AG09309 (cell line): ENCODE measurements around the gene CDCP2.

Experiments used
- DNase-seq: peaks from one replicate; pipeline ENCODE4 v3.0.0-alpha.2; 2010; ENCODE audit warnings: low read depth
- H3K4me3 ChIP-seq: 2 replicates; pipeline ENCODE4 v1.5.1; 2011; ENCODE audit warnings: mild to moderate bottlenecking, low read depth, low read length, moderate library complexity; ENCODE audit not compliant: control insufficient read depth
- TF ChIP-seq, protein P1 (sequence below): IDR thresholded peaks from 2 replicates; pipeline ENCODE4 v1.5.1; 2011; ENCODE audit warnings: mild to moderate bottlenecking, low read depth, low read length, inconsistent platforms; ENCODE audit not compliant: insufficient read depth, control insufficient read depth; ENCODE audit errors: missing control alignments

CDCP2 gene

DNA sequence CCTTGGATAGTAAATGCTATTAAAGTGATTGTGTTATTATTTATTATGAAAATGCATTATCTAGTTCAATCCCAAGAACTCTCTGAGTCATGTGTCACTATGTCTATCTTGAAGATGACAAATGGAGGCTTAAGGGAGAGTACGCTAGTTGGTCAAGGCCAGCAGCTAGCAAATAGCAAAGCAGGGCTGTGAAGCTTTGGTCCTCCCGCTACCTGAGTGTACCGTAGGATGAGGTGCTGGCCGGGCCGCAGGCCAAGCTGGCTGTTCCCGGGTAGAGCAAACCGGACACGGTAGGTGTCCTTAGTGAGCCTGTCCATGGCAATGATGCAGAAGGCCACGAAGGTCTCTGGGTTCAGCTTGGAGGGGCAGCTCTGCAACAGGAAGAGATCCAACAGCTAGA is 37.7 kb upstream of the CDCP2 start:
- DNase-seq: no peak
- H3K4me3 ChIP-seq: no peak overlapping the region
- TF ChIP-seq, protein P1, sequence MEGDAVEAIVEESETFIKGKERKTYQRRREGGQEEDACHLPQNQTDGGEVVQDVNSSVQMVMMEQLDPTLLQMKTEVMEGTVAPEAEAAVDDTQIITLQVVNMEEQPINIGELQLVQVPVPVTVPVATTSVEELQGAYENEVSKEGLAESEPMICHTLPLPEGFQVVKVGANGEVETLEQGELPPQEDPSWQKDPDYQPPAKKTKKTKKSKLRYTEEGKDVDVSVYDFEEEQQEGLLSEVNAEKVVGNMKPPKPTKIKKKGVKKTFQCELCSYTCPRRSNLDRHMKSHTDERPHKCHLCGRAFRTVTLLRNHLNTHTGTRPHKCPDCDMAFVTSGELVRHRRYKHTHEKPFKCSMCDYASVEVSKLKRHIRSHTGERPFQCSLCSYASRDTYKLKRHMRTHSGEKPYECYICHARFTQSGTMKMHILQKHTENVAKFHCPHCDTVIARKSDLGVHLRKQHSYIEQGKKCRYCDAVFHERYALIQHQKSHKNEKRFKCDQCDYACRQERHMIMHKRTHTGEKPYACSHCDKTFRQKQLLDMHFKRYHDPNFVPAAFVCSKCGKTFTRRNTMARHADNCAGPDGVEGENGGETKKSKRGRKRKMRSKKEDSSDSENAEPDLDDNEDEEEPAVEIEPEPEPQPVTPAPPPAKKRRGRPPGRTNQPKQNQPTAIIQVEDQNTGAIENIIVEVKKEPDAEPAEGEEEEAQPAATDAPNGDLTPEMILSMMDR: no peak

DNA sequence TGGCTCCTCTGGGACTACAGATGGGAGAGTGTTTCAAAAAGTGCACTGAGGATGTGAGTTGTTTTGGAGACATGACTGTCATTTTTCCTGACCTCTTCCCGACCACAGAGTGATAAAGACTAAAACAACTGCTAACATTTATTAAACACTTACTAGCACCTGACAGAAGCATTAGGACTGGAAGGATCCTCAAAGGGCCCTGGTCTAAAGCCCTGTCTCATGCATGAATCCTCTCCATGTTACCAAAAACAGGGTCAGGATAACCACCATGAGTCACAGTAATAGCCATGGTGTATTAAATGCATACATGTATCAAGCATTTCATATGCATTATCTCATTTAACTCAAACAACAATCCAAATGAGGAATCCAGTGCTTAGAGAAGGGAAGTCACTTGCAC is 35.5 kb upstream of the CDCP2 start:
- TF ChIP-seq, protein P1: no peak
- no peak overlapping the region for H3K4me3 ChIP-seq
- no peak for DNase-seq

DNA sequence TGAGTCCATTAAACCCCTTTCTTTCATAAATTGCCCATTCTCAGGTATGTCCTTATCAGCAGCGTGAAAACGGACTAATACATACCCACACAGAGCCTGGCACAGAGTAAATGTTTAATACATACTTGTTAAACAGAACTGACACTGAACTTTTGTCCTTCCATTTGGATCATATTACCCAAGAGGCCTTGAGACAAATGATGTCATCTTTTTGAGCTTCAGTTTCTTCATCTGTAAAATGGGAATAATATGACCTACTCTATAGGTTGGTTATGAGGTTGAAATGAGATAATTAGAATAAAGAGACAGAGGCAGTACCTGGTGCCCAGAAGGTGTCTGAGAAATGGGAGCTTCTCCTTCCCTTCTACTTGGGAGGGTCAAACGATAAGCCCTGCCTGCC is 33.3 kb upstream of the CDCP2 start:
- H3K4me3 ChIP-seq: no peak overlapping the region
- TF ChIP-seq, protein P1: no peak

DNA sequence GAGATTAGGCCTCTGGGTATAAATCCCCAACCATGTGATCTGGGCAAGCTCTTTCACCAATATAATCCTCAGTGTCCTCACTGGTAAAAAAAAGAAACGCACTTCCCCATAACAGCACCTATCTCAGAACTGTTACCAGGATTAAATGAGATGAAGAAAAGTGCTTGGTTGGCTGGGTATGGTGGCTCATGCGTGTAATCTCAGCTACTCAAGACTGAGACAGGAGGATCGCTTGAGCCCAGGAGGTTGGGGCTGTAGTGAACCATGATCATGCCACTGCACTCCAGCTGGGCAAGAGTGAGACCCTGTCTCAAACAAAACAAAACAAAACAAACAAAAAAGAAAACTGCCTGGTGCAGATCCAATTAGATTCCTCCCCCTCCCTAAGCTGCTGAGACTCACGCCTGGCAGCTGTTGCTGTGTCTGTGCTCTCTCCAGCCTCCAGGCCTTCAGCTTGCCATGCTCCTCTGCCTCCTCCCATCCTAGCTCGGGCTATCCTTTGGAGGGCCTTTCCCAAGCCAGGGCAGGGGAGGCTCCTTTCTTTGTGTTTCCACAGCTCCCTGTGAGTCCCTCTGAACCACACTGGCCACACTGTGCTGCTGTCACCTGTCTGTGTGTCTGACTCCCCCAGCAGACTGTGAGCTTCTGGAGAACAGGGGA is 28.0 kb upstream of the CDCP2 start:
- H3K4me3 ChIP-seq: no peak overlapping the region
- TF ChIP-seq, protein P1: no peak
- no peak for DNase-seq

More for the DNA sequence above, 33.3 kb upstream of the CDCP2 start:
- no peak for DNase-seq

DNA sequence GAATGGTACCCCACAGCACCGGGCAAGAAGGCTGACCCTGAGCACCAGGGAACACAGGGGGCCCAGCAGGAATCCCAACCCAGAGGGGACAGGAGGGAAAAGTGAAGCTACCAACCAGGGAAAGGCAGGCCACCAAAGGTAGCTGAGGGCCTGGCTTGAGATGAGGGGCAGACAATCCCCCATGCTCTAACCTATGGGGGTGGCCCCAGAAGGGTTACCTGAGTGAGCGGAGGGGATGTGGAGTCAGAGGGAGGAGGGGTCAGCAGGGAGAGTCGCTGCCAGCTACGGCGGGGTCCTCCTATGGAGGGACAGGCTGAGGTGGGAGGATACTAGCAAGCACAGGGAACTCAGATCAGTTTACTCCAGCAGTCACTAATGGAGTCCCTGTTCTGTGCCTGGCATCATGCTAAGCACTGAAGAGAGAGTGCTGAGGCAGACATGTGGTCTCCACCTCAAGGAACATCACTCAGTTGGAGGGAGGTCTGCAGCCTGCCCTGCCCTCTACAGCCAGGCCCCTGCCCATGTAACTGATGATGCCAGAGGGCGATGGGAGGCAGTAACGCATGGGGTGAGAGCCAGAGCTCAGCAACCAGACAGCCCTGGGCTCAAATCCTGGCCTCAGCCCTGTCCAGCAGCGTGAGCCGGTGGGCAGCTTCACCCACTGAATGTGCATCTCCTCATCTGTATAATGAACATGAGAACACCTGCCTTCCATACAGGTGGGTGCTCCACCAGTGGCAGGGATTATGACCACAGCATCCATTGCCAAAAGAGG is 25.7 kb upstream of the CDCP2 start:
- no peak overlapping the region for H3K4me3 ChIP-seq
- TF ChIP-seq, protein P1: no peak
- DNase-seq: no peak

DNA sequence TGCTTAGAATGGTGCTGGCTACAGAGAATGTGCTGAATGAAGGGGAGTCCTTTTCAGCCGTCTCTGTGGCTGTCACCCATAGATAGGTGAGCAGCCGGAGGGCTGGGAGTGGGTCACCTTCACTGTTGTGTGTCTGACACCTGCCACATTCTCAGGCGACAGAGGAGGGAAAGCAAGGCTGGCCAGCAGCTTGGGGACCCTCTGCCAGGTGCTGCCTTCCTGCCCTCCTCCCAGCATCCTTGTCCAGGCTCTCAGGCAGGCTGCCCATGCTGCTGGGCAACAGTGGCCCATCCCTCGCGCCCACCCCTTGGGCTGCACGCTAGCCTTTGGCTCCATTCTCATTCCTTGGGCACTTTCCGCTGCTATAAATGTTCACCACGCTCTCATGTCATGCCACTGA is 24.9 kb upstream of the CDCP2 start:
- DNase-seq: no peak
- TF ChIP-seq, protein P1: no peak

More for the DNA sequence above, 24.9 kb upstream of the CDCP2 start:
- H3K4me3 ChIP-seq: no peak overlapping the region
